NCI-H2196 treated with DMSO at 0.1 percent for 48 hours (cell line): Measurements from ENCODE around the gene ATP6AP1.
"Not testable (repeated sequence)": the region's sequence is repeated elsewhere in the genome, so short reads cannot be mapped to it uniquely, and the experiment has no call there.

Source experiments
- DNase-seq: peaks from one replicate; lab custom pipeline; 2025; ENCODE audit not compliant: unreplicated experiment; lab: John Stamatoyannopoulos, UW

The ATP6AP1 gene, protein sequence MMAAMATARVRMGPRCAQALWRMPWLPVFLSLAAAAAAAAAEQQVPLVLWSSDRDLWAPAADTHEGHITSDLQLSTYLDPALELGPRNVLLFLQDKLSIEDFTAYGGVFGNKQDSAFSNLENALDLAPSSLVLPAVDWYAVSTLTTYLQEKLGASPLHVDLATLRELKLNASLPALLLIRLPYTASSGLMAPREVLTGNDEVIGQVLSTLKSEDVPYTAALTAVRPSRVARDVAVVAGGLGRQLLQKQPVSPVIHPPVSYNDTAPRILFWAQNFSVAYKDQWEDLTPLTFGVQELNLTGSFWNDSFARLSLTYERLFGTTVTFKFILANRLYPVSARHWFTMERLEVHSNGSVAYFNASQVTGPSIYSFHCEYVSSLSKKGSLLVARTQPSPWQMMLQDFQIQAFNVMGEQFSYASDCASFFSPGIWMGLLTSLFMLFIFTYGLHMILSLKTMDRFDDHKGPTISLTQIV

DNA sequence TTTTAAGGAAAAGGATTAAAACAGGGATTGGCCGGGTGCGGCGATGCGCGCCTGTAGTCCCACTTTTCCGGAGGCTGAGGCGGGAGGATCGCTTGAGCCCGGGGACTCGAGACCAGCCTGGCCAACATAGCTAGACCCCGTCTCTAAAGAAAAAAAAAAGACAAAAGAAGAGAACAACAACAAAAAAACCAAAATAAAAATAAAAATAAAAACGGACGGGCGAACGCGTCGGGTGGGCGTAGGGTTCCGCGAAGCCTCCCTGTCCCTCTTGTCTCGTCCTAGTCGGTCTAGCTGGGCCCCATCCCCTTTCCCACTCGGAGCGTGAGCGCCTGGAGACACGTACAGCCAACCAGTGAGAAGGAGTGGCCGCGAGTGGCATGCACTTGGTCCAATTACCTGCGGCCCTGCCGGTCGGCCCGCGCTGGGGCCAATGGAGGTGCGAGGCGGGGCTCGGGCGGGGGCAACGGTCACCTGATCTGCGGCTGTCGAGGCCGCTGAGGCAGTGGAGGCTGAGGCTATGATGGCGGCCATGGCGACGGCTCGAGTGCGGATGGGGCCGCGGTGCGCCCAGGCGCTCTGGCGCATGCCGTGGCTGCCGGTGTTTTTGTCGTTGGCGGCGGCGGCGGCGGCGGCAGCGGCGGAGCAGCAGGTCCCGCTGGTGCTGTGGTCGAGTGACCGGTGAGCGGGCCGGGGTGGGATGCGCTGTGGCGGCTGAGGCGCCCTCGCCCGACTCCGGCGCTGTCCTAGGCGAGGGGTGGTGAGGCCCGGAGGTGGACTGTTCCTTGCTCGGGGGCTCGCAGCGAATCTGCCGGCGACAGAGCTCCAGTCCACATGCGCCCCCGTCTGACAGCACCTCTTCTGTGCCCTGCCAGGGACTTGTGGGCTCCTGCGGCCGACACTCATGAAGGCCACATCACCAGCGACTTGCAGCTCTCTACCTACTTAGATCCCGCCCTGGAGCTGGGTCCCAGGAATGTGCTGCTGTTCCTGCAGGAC is at the start of gene ATP6AP1:
Gene ATP6AP1, plus strand, starts transcription at position 502 of the 996 bp plus-strand sequence. Its CDS starts 16 bp downstream, at position 518.
- peak; percentile 69 for DNase-seq

- DNase-seq, result peak; percentile 96
These were observed 49.5 kb upstream of the ATP6AP1 start, which contains the start of gene EMD for GRCh38 chrX:154378799-154379568. TSS of gene EMD (plus strand) at chrX:154379295. CDS start at chrX:154379485, 190 bp downstream.

DNA sequence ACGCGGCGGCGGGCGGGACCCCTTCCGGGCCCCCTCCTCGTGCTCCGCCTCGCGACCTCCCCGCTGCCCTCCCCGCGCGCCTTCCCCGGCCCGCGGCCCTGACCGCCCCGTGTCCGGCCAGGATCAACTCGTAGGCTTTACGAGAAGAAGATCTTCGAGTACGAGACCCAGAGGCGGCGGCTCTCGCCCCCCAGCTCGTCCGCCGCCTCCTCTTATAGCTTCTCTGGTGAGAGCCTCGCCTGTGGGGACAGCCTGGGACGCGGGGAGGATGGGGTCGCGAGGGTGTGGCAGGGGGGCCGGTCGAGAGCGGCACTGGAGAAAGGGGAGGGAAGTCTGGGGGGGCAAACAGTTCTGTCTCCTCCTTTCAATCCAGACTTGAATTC is 48.9 kb upstream of the ATP6AP1 start:
- no peak for DNase-seq

- no peak for DNase-seq
These were observed 48.3 kb upstream of the ATP6AP1 start for GRCh38 chrX:154380153-154380552.

- DNase-seq, result no peak
These were observed 47.7 kb upstream of the ATP6AP1 start for GRCh38 chrX:154380787-154381186.

GRCh38 chrX:154381271-154381670 is 47.2 kb upstream of the ATP6AP1 start:
- DNase-seq, result no peak

- no peak for DNase-seq
These were observed 45.9 kb upstream of the ATP6AP1 start for GRCh38 chrX:154382483-154383069.

DNA sequence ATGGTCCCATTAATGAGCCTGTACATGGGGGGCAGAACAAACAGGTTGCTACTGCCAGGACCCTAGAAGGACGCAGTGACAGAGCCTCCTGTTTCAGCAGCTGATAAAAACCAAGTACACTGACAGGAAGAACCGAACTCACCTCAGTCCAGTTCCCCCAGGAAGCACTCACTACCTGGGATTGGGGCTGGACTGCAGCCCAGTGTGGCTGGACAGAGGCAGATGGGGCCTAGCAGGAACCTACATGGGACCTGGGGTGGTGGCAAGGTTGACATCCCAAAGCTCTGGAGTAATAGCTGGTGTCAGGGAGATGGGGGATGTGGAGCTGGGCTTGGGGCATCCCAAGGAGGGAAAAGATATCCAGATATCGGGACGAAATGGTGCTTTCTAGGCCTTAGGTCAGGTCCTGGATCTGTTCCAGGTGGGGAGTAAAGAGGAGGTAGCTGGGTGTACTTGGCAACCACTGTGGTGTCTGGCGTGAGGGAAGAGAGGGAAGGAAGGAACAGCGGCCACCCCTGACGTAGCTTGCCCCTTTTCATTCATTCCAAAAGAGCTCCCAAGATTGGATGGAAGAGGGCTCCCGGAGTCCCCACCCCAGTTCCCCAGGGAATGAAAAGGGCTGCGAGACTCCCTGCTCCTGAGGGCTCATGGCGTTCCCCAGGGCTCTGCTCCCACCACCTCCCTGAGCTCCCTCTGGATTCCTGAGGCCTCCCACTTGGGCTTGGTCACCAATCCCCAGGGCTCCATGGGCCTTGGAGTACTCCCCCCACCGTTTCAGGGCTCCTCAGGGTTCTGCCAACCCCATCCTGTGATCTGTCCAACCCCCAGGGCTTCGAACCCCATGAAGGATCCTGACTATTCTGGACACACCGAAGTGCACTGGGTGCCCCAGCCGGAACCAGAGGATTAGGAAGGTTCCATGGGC is 44.9 kb upstream of the ATP6AP1 start:
- DNase-seq, result no peak

GRCh38 chrX:154384284-154384892 is 44.1 kb upstream of the ATP6AP1 start:
- DNase-seq, result no peak

- DNase-seq, result not testable (repeated sequence)
These were observed 40.4 kb upstream of the ATP6AP1 start for GRCh38 chrX:154388094-154388493.

DNA sequence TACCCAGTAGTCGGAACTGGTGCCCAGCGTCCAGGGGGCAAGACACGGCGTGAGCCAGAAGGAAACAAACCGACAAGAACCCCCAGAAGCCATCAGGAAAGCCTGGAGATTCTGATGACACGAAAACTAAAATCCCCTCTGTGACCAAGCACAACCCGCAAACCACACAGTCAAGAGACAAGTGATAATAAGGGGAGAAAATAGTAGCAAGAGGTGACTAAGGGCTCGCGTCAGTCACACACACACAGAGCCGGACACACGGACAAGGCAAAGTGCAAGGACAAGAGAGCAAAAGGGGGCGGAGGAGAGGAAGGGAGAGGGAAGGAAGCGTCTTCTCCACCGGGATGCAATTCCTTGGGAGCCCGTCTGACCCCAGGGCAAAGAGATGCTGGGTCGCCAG is 39.8 kb upstream of the ATP6AP1 start:
- not testable (repeated sequence) for DNase-seq

DNA sequence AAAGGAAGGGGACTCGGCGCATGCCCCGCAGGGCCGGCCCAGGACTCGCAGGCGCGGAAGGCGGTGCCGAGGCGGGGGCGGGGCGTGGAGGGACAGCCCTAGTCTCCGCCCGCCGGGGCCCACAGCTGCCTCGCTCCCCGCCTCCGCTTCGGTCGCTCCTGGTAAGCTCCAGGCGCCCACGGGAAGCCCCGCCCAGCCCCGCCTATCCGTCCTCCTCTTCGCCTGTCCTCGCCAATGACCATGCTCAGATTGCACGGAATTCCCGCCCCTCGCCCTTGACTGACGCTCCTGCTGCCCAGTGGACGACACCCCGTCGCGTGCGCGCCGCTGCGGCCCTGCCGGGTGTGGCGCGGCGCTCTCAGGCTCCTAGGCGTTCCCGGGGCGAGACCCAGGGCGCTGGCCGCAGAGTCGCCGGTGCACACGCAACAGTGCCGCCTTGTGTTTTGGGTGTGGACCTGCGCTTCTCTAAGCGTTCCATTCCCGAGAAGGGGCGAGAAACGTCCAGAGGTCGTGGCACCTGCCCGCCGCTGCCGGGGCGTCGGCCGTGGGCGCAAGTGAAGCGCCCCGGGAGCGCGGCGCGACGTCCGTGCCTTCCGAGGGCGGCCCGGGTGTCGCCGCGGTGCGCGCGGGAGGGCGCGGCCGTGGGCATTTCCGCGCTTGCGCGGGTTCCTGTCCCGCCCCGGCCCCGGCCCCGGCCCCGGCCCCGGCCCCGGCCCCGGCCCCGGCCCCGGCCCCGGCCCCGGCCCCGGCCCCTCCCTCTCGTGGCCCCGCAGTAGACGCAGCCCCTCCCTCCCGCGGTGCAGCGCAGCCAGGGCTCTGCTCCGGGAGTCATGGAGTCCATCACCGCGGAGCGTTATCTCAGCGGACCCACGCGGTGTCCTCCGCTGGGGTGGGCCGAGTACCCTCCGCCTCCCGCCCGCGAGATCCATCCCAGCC is 38.4 kb upstream of the ATP6AP1 start:
- DNase-seq, result not testable (repeated sequence)

- not testable (repeated sequence) for DNase-seq
These were observed 32.1 kb upstream of the ATP6AP1 start for GRCh38 chrX:154396363-154396762.

- peak; percentile 24 for DNase-seq
These were observed 31.2 kb upstream of the ATP6AP1 start for GRCh38 chrX:154396973-154397887.

GRCh38 chrX:154397888-154398667 is 30.4 kb upstream of the ATP6AP1 start, which contains the start of gene RPL10:
TSS of gene RPL10 (plus strand) at chrX:154398377. CDS start at chrX:154398520, 143 bp downstream.
- peak; percentile 79 for DNase-seq
